CD14-positive monocyte (primary cell): ENCODE data around the gene APP. TPM values are rescaled to one million over a fixed set of nuclear protein-coding genes. Genes with fewer than 3 reads are reported as not detected.

Experiments
- DNase-seq, 3 donors: peaks; one replicate each; pipeline ENCODE4 v3.0.0-alpha.2; 2011 to 2022
- H2AFZ ChIP-seq: 2 replicates; pipeline ENCODE4 v1.6.0; 2012; ENCODE audit warnings: mild to moderate bottlenecking, low read depth, low read length, inconsistent platforms; ENCODE audit not compliant: insufficient read depth, poor library complexity, severe bottlenecking
- H3K27ac ChIP-seq, 2 donors: 1 replicate in 1 of 2; 2 replicates in 1 of 2; pipeline ENCODE4 v1.5.1; 2012 to 2013; ENCODE audit warnings: low read length in 2 of 2, control low read depth in 1 of 2, inconsistent platforms in 1 of 2, low read depth in 1 of 2, mild to moderate bottlenecking in 1 of 2
- H3K27me3 ChIP-seq, 2 donors: one replicate each; pipeline versions ENCODE4 v1.6.0 to v1.6.1; 2011 to 2013; ENCODE audit warnings: low read length in 2 of 2; ENCODE audit not compliant: control insufficient read depth in 2 of 2, insufficient read depth in 2 of 2
- H3K36me3 ChIP-seq, 2 donors: replicated peaks in 1 of 2; 1 replicate in 1 of 2; 2 replicates in 1 of 2; pipeline versions ENCODE4 v1.5.1 to v1.6.1; 2012 to 2013; ENCODE audit warnings: low read length in 2 of 2, control low read depth in 1 of 2, inconsistent platforms in 1 of 2, mild to moderate bottlenecking in 1 of 2; ENCODE audit not compliant: insufficient read depth in 2 of 2, control insufficient read depth in 1 of 2
- H3K4me1 ChIP-seq, 2 donors: 1 replicate in 1 of 2; 2 replicates in 1 of 2; pipeline versions ENCODE4 v1.5.1 to v1.6.1; 2012 to 2013; ENCODE audit warnings: low read length in 2 of 2, control low read depth in 1 of 2, inconsistent platforms in 1 of 2, mild to moderate bottlenecking in 1 of 2, moderate library complexity in 1 of 2; ENCODE audit not compliant: insufficient read depth in 2 of 2, control insufficient read depth in 1 of 2
- H3K4me2 ChIP-seq: replicated peaks from 2 replicates; pipeline ENCODE3; 2012; ENCODE audit warnings: low read length, moderate library complexity, mild to moderate bottlenecking; ENCODE audit not compliant: poor library complexity, severe bottlenecking; ENCODE audit errors: extremely low read depth
- H3K4me3 ChIP-seq, 3 experiments: fragments of 200-600 bp in 1 of 3; sonication (generic) in 1 of 3; replicated peaks in 1 of 3; 1 replicate in 2 of 3; 2 replicates in 1 of 3; pipeline ENCODE4 v1.5.1; 2011 to 2013; ENCODE audit warnings: low read length in 3 of 3, mild to moderate bottlenecking in 3 of 3, control low read depth in 2 of 3, low read depth in 2 of 3, inconsistent platforms in 1 of 3, moderate library complexity in 1 of 3
- H3K79me2 ChIP-seq: 2 replicates; pipeline ENCODE4 v1.6.0; 2012; ENCODE audit warnings: mild to moderate bottlenecking, control low read depth, inconsistent platforms, low read length, moderate library complexity; ENCODE audit not compliant: insufficient read depth
- H3K9ac ChIP-seq: 2 replicates; pipeline ENCODE4 v1.6.0; 2017; ENCODE audit warnings: low read length, mild to moderate bottlenecking; ENCODE audit not compliant: insufficient read depth, poor library complexity, severe bottlenecking
- H3K9me3 ChIP-seq, 2 donors: replicated peaks in 1 of 2; 1 replicate in 1 of 2; 2 replicates in 1 of 2; pipeline versions ENCODE4 v1.5.1 to v1.6.1; 2012 to 2013; ENCODE audit warnings: low read length in 2 of 2, control low read depth in 1 of 2; ENCODE audit not compliant: control insufficient read depth in 1 of 2, insufficient read depth in 1 of 2
- H4K20me1 ChIP-seq: 2 replicates; pipeline ENCODE4 v1.6.0; 2012; ENCODE audit warnings: mild to moderate bottlenecking, low read length, control low read depth, moderate library complexity; ENCODE audit not compliant: insufficient read depth
- H3K27ac Mint-ChIP-seq, 7 donors: one replicate each; pipeline ENCODE4 v1.8.0; 2020; ENCODE audit warnings: mild to moderate bottlenecking in 7 of 7, mixed read lengths in 7 of 7, moderate library complexity in 6 of 7, inconsistent platforms in 2 of 7
- H3K27me3 Mint-ChIP-seq, 3 donors: one replicate each; pipeline ENCODE4 v1.8.0; 2021 to 2022; ENCODE audit warnings: low read depth in 3 of 3, mild to moderate bottlenecking in 3 of 3, mixed read lengths in 3 of 3, moderate library complexity in 3 of 3, inconsistent platforms in 1 of 3
- H3K36me3 Mint-ChIP-seq, 2 donors: one replicate each; pipeline ENCODE4 v1.8.0; 2020; ENCODE audit warnings: mixed read lengths in 2 of 2, inconsistent platforms in 1 of 2, mild to moderate bottlenecking in 1 of 2
- H3K4me1 Mint-ChIP-seq: one replicate; pipeline ENCODE4 v1.8.0; 2020; ENCODE audit warnings: mild to moderate bottlenecking, mixed read lengths
- H3K4me3 Mint-ChIP-seq, 2 donors: one replicate each; pipeline ENCODE4 v1.8.0; 2020; ENCODE audit warnings: mild to moderate bottlenecking in 2 of 2, mixed read lengths in 2 of 2, moderate library complexity in 1 of 2
- H3K9me3 Mint-ChIP-seq, 7 donors: one replicate each; pipeline ENCODE4 v1.8.0; 2020 to 2022; ENCODE audit warnings: mixed read lengths in 7 of 7, mild to moderate bottlenecking in 6 of 7, moderate library complexity in 6 of 7, inconsistent platforms in 2 of 7
- WGBS: methylation state at CpG from one replicate; pipeline ENCODE4 v1.1.5; 2013; ENCODE audit warnings: missing lambda C conversion rate; ENCODE audit not compliant: insufficient coverage; 5-methylcytosine and 5-hydroxymethylcytosine counted together
- intact Hi-C, 2 donors: fragments of 100-400 bp; cut with micrococcal nuclease; formaldehyde crosslinking; loops; one replicate each; pipeline versions ENCODE4 v1.15.0 to v1.15.1; 2023
- polyA plus RNA-seq, 3 donors: library from polyadenylated mRNA; depleted of rRNA in 1 of 3; unstranded in 2 of 3; stranded (reverse) in 1 of 3; fragments of 300-500 nt in 2 of 3; fragments of >200 nt in 1 of 3; fragmentation: Illumina TruSeq in 2 of 3; gene quantifications; 1 replicate in 2 of 3; 2 replicates in 1 of 3; pipeline ENCODE4 v1.2.3, GENCODE V29; 2012 to 2021
- TF ChIP-seq, protein P1 (sequence below): fragments of 200-600 bp; IDR thresholded peaks from one replicate; pipeline ENCODE4 v1.8.0; 2022; ENCODE audit warnings: antibody characterized with exemption, mild to moderate bottlenecking

APP gene
- polyA plus RNA-seq, 3 donors = 28.0 to 118 (median 35.1) TPM

DNA sequence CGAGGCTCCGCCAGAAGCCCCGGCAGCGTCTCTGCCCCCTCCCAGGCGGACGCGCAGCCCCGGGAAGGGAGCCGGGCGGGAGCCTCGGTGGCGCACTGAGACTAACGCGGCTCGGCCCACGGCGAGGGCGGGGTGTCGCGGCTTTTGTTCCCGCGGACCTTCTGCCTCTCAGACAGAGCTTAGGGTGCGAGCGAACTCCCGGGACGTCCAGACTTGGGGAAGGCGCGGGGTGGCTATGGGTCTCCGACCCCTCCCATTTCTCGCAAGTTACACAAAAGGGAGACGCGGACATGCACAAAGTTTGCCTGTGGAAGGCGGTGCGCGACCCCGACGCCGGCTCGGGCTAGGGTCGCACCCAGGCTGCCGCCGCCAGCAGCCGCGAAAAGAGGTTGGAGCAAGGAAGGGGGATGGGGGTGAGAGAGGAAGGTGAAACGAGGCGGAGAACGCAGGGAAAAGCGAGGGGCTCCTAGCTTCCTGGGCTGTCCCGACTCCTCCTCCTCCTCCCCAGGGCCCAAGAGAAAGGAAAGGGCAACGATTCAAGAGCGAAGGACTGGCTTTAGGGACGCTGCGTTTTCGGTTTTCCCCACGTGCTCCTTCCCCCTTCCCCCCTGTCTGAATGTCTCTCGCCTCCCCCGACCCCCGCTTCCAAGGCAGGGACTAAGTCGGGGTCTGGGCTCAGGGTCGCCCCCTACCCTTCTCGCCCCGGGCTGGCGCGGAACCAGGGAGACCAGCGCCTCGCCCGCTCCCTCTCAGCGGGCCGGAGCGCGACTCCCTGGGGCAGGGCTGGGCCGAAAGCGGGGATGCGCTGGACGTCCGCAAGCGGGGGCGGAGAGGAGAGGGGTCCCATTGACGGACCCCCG lies 729 bp downstream of the APP start:
- Histone ChIP-seq H3K9ac (peak overlapping the region; percentile 78), H4K20me1 (no peaks in the 10 kb centered on the region), H3K4me1 (peaks cover 38 to 53% of the 10 kb centered on the region in 2 donors), H3K27me3 (peaks cover 0 to 5% of the 10 kb centered on the region in 2 donors), H3K36me3 (no peaks in the 10 kb centered on the region), H2AFZ (peak overlapping the region; percentile 92), H3K9me3 (no peaks in the 10 kb centered on the region), H3K4me2 (peak overlapping the region; percentile 89), H3K79me2 (peaks cover 57% of the 10 kb centered on the region), H3K27ac (peak overlapping the region; percentile 59 to 84), H3K4me3 (peak overlapping the region; percentile 74 to 94 (median 93))
- H3K9me3 Mint-ChIP-seq = no peaks in the 10 kb centered on the region
- TF ChIP-seq, protein P1, sequence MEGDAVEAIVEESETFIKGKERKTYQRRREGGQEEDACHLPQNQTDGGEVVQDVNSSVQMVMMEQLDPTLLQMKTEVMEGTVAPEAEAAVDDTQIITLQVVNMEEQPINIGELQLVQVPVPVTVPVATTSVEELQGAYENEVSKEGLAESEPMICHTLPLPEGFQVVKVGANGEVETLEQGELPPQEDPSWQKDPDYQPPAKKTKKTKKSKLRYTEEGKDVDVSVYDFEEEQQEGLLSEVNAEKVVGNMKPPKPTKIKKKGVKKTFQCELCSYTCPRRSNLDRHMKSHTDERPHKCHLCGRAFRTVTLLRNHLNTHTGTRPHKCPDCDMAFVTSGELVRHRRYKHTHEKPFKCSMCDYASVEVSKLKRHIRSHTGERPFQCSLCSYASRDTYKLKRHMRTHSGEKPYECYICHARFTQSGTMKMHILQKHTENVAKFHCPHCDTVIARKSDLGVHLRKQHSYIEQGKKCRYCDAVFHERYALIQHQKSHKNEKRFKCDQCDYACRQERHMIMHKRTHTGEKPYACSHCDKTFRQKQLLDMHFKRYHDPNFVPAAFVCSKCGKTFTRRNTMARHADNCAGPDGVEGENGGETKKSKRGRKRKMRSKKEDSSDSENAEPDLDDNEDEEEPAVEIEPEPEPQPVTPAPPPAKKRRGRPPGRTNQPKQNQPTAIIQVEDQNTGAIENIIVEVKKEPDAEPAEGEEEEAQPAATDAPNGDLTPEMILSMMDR = no peak
- H3K4me1 Mint-ChIP-seq = peaks cover 46% of the 10 kb centered on the region
- intact Hi-C loops = loop anchor here (5.0 kb wide), 3 partner anchors 203 to 288 kb away; no protein-coding TSS in a partner anchor
- H3K27ac Mint-ChIP-seq = peak overlapping the region; percentile 57 to 89 (median 84)
- H3K4me3 Mint-ChIP-seq = peak overlapping the region; percentile 96 to 97
- peak; percentile 18 to 23 (median 21) for DNase-seq
- H3K27me3 Mint-ChIP-seq = peaks cover 3 to 9% (median 5%) of the 10 kb centered on the region in 3 donors
- under 1% methylated on average over 66 of the region's 80 CpGs for WGBS
- H3K36me3 Mint-ChIP-seq = no peaks in the 10 kb centered on the region

DNA sequence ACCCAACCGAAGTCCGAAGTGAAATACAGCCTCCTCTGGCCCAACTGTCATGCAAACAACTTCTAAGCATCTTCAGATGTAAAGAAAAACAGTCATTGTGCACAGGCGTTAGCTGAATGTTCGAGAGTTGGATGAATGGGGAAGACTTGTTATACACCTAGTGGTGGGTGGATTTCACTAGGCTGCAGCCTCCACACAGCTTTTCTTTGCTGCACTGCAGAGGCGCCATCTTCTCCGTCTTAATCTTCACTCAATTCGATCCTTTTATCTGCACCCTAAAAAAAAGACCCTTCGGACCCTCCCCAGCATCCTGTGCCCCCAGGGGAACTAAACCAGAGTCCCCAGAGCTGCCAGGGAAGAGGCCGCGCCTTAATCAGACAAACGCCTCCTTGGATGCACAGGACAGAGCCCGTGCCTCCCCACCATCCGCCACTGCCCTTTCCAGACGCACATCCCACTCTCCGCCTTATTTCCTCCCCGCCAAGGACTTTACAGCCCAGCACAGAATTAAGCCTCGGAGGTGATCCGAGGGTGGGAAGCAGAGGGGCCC lies 1.4 kb downstream of the APP start:
- Histone ChIP-seq H3K27ac (peak overlapping the region; percentile 59 to 84), H3K4me2 (peak overlapping the region; percentile 89)
- H3K27ac Mint-ChIP-seq = peak overlapping the region; percentile 57 to 89 (median 79)

More for the DNA sequence above, 1.4 kb downstream of the APP start:
- peak; percentile 38 to 49 (median 45) for DNase-seq
- H3K4me1 ChIP-seq = peaks cover 38 to 53% of the 10 kb centered on the region in 2 donors
- peak overlapping the region; percentile 92 for H2AFZ ChIP-seq
- H3K27me3 ChIP-seq = peaks cover 0 to 5% of the 10 kb centered on the region in 2 donors
- H4K20me1 ChIP-seq = no peaks in the 10 kb centered on the region
- H3K36me3 Mint-ChIP-seq = no peaks in the 10 kb centered on the region
- H3K4me3 Mint-ChIP-seq = peak overlapping the region; percentile 96 to 97
- H3K36me3 ChIP-seq = no peaks in the 10 kb centered on the region
- H3K27me3 Mint-ChIP-seq = peaks cover 3 to 9% (median 5%) of the 10 kb centered on the region in 3 donors
- WGBS = under 1% methylated on average over 12 of the region's 18 CpGs
- H3K4me1 Mint-ChIP-seq = peaks cover 46% of the 10 kb centered on the region
- intact Hi-C loops = loop anchor here in 1 of 2 donors (5.0 kb wide), 1 partner anchor 202 kb away; no protein-coding TSS in a partner anchor
- H3K4me3 ChIP-seq = peak overlapping the region; percentile 74 to 94 (median 93)
- peak overlapping the region; percentile 78 for H3K9ac ChIP-seq
- TF ChIP-seq, protein P1 = peak; percentile 36
- no peaks in the 10 kb centered on the region for H3K9me3 Mint-ChIP-seq
- H3K9me3 ChIP-seq = no peaks in the 10 kb centered on the region
- peaks cover 64% of the 10 kb centered on the region for H3K79me2 ChIP-seq
